CD4-positive, CD25-positive, alpha-beta regulatory T cell (primary cell): ENCODE data around the gene FOXL2. TPM values are rescaled to one million over a fixed set of nuclear protein-coding genes. Genes with fewer than 3 reads are reported as not detected.

Experiments
- polyA plus RNA-seq, 4 donors: library from polyadenylated mRNA; unstranded; fragments of 300-500 nt; fragmentation: Illumina TruSeq; gene quantifications; one replicate each; pipeline ENCODE4 v1.2.3, GENCODE V29; 2021
- total RNA-seq: library from RNA; stranded (reverse); gene quantifications from one replicate; pipeline ENCODE4 v1.2.3, GENCODE V29; 2022

Gene FOXL2
- total and polyA plus RNA-seq, 5 donors from 2014 or later, result not detected

Other genes with a start within 250 kb of the FOXL2 start
- 29.2 TPM for gene PIK3CB, start 112.2 kb downstream of the FOXL2 start, total RNA-seq
- gene PIK3CB, start 112.2 kb downstream of the FOXL2 start, polyA plus RNA-seq, result 10 to 100 TPM; 10.3 to 16.4 (median 13.3) TPM
- not detected for gene FOXL2NB, start 80 bp upstream of the FOXL2 start, total RNA-seq
- not detected for gene FOXL2NB, start 80 bp upstream of the FOXL2 start, polyA plus RNA-seq
- not detected for gene PRR23A, start 59.1 kb upstream of the FOXL2 start, total RNA-seq
- not detected for gene PRR23A, start 59.1 kb upstream of the FOXL2 start, polyA plus RNA-seq
- not detected for gene PRR23B, start 73.8 kb upstream of the FOXL2 start, total RNA-seq
- gene PRR23B, start 73.8 kb upstream of the FOXL2 start, polyA plus RNA-seq, result not detected
- gene PRR23C, start 97.8 kb upstream of the FOXL2 start, total RNA-seq, result not detected
- not detected for gene PRR23C, start 97.8 kb upstream of the FOXL2 start, polyA plus RNA-seq